PC-3 (cell line): ENCODE data around the gene HSF4. TPM values are rescaled to one million over a fixed set of nuclear protein-coding genes. Genes with fewer than 3 reads are reported as not detected.

Experiments used
- ATAC-seq: fragments of 200-7000 bp; cut with Tn5 transposase; 2 replicates; pipeline ENCODE4 v1.9.1; 2020; ENCODE audit warnings: mild to moderate bottlenecking, moderate library complexity
- BruUV-seq: library from RNA; stranded (reverse); fragments of 400-500 nt; replicated peaks from 2 replicates; lab custom pipeline; 2021; lab: Mats Ljungman, UMichigan
- CTCF ChIA-PET: fragments of 300-600 bp; sonication (Branson Sonifier 250); formaldehyde crosslinking; loops from one replicate; lab custom pipeline; 2022; ENCODE audit warnings: antibody characterized with exemption; lab: Charles Lee
- POLR2A ChIA-PET: fragments of 300-600 bp; sonication (Branson Sonifier 250); formaldehyde crosslinking; loops from one replicate; lab custom pipeline; 2022; ENCODE audit warnings: antibody characterized with exemption; ENCODE audit not compliant: unreplicated experiment; lab: Charles Lee
- DNase-seq: peaks from one replicate; pipeline ENCODE4 v3.0.0-alpha.2; 2015
- H2AFZ ChIP-seq: fragments of 300-600 bp; sonication (generic); 2 replicates; pipeline ENCODE4 v1.6.0; 2016; ENCODE audit warnings: antibody characterized with exemption, low read length
- H3F3A ChIP-seq: fragments of 300-600 bp; sonication (generic); one replicate; pipeline ENCODE4 v1.6.0; 2017; ENCODE audit warnings: antibody characterized with exemption, low read length, control low read depth, mild to moderate bottlenecking; ENCODE audit not compliant: unreplicated experiment
- H3K27ac ChIP-seq: fragments of 300-600 bp; sonication (generic); 2 replicates; pipeline ENCODE4 v1.5.1; 2016; ENCODE audit warnings: mild to moderate bottlenecking, low read length
- H3K27me3 ChIP-seq: fragments of 300-600 bp; sonication (generic); 2 replicates; pipeline ENCODE4 v1.6.1; 2016; ENCODE audit warnings: low read length, mixed read lengths
- H3K36me3 ChIP-seq: fragments of 300-600 bp; sonication (generic); 2 replicates; pipeline ENCODE4 v1.6.1; 2016; ENCODE audit warnings: low read depth, mixed run types, low read length, mixed read lengths
- H3K4me1 ChIP-seq: fragments of 300-600 bp; sonication (generic); 2 replicates; pipeline ENCODE4 v1.5.1; 2016; ENCODE audit warnings: low read length; ENCODE audit not compliant: insufficient read depth
- H3K4me2 ChIP-seq: fragments of 300-600 bp; sonication (generic); 2 replicates; pipeline ENCODE4 v1.6.0; 2016; ENCODE audit warnings: low read length
- H3K4me3 ChIP-seq: fragments of 300-600 bp; sonication (generic); 2 replicates; pipeline ENCODE4 v1.5.1; 2016; ENCODE audit warnings: mild to moderate bottlenecking, low read length, mixed read lengths
- H3K79me2 ChIP-seq: fragments of 300-600 bp; sonication (generic); 2 replicates; pipeline ENCODE4 v1.6.1; 2017; ENCODE audit warnings: low read length, mixed read lengths
- H3K9ac ChIP-seq: fragments of 300-600 bp; sonication (generic); 2 replicates; pipeline ENCODE4 v1.6.0; 2016; ENCODE audit warnings: mild to moderate bottlenecking, low read length
- H3K9me2 ChIP-seq: fragments of 300-600 bp; sonication (generic); replicated peaks from 2 replicates; pipeline ENCODE4 v1.6.1; 2016; ENCODE audit warnings: mixed run types, low read length, mixed read lengths
- H3K9me3 ChIP-seq: fragments of 300-600 bp; sonication (generic); 2 replicates; pipeline ENCODE4 v1.6.1; 2016; ENCODE audit warnings: low read length, mixed read lengths
- H4K20me1 ChIP-seq: fragments of 300-600 bp; sonication (generic); 2 replicates; pipeline ENCODE4 v1.6.1; 2016; ENCODE audit warnings: low read length, mixed read lengths
- CTCF ChIP-seq: fragments of 300-600 bp; sonication (generic); conservative IDR thresholded peaks from 2 replicates; pipeline ENCODE4 v1.5.1; 2017; ENCODE audit warnings: antibody characterized with exemption, low read depth, mild to moderate bottlenecking, low read length
- EZH2 ChIP-seq: fragments of 300-600 bp; sonication (generic); IDR thresholded peaks from one replicate; pipeline ENCODE4 v1.6.1; 2017; ENCODE audit warnings: antibody characterized with exemption, mild to moderate bottlenecking, low read length; ENCODE audit not compliant: unreplicated experiment
- EZH2phosphoT487 ChIP-seq: fragments of 300-600 bp; sonication (generic); IDR thresholded peaks from 2 replicates; pipeline ENCODE4 v1.6.1; 2018; ENCODE audit warnings: mild to moderate bottlenecking, antibody characterized with exemption, low read length, borderline replicate concordance
- intact Hi-C: fragments of 100-400 bp; cut with micrococcal nuclease; formaldehyde crosslinking; loops from 2 replicates; pipeline ENCODE4 v1.9.0; 2023
- total RNA-seq: library from RNA; depleted of rRNA; stranded (reverse); fragments of >200 nt; gene quantifications from 2 replicates; pipeline ENCODE4 v1.2.3, GENCODE V29; 2014

Gene HSF4
- total RNA-seq, 1 experiment from 2014 or later, result 20.6 TPM

- TF ChIP-seq EZH2phosphoT487, result no peak
- TF ChIP-seq CTCF, result no peak
- TF ChIP-seq EZH2, result no peak
- POLR2A ChIA-PET, result no interaction called here
- no peak for DNase-seq
- intact Hi-C loops, result loop anchor here (5.0 kb wide), 1 partner anchor 206 kb away; no protein-coding TSS in a partner anchor
- Histone ChIP-seq H4K20me1 (no peaks in the 10 kb centered on the region), H2AFZ (no peak overlapping the region), H3K9me3 (no peaks in the 10 kb centered on the region), H3K27me3 (no peaks in the 10 kb centered on the region), H3K4me2 (peak overlapping the region; percentile 98; the same call in 1 of the 2 replicates), H3K4me1 (peaks cover 21% of the 10 kb centered on the region), H3K4me3 (no peak overlapping the region; the same call in 1 of the 2 replicates), H3K27ac (no peak overlapping the region), H3K79me2 (no peaks in the 10 kb centered on the region), H3K9me2 (no peaks in the 10 kb centered on the region), H3K36me3 (no peaks in the 10 kb centered on the region), H3F3A (no peaks in the 10 kb centered on the region), H3K9ac (no peak overlapping the region)
- BruUV-seq, result no TSS peak
- CTCF ChIA-PET, result interaction anchor here (0.5 kb wide), 1 partner anchor 12 kb away, joined by 3 read pairs; the partner anchor contains the start of gene NOL3
- no peak for ATAC-seq
These were observed 6.5 kb upstream of the HSF4 start for GRCh38 chr16:67157892-67158635.

- peak; percentile 49 for DNase-seq
- peak; percentile 14 for ATAC-seq
- ChIA-PET CTCF (interaction anchor here (2.0 kb wide), 1 partner anchor 26 kb away, joined by 4 read pairs; no protein-coding TSS in a partner anchor), POLR2A (no interaction called here)
- TF ChIP-seq EZH2phosphoT487, result no peak
- no peak for TF ChIP-seq EZH2
- TF ChIP-seq CTCF, result no peak
- H3K4me1 ChIP-seq, result peaks cover 21% of the 10 kb centered on the region
- no peaks in the 10 kb centered on the region for H3K79me2 ChIP-seq
- no peaks in the 10 kb centered on the region for H3K27me3 ChIP-seq
- H4K20me1 ChIP-seq, result no peaks in the 10 kb centered on the region
- H3K9me2 ChIP-seq, result no peaks in the 10 kb centered on the region
- BruUV-seq, result TSS peak; percentile 45
- H3K9me3 ChIP-seq, result no peaks in the 10 kb centered on the region
- peak overlapping the region; percentile 98 for H3K4me2 ChIP-seq
- H3K36me3 ChIP-seq, result no peaks in the 10 kb centered on the region
- intact Hi-C loops, result loop anchor here (1.0 to 5.0 kb wide), 2 partner anchors 24 to 207 kb away; partner anchors contain the start of gene MATCAP1
- H3K4me3 ChIP-seq, result peak overlapping the region; percentile 95
- peak overlapping the region; percentile 81 for H3K9ac ChIP-seq
- H2AFZ ChIP-seq, result peak overlapping the region; percentile 80; the same call in 1 of the 2 replicates
- no peaks in the 10 kb centered on the region for H3F3A ChIP-seq
- peak overlapping the region; percentile 39; the same call in 1 of the 2 replicates for H3K27ac ChIP-seq
These were observed 5.6 kb upstream of the HSF4 start for GRCh38 chr16:67158637-67159600.
